Erythroblast (primary cell): ENCODE results near the gene NEO1.

Experiments used
- GATA1 ChIP-seq: IDR thresholded peaks from 2 replicates; pipeline ENCODE4 v1.6.1; 2011; ENCODE audit warnings: low read depth, mild to moderate bottlenecking, control low read depth, low read length, moderate library complexity
- POLR2A ChIP-seq: IDR thresholded peaks from 2 replicates; pipeline ENCODE4 v1.6.1; 2011; ENCODE audit warnings: mild to moderate bottlenecking, low read length

GRCh38 chr15:73058437-73058836 is 6.2 kb downstream of the NEO1 start:
- no peak for TF ChIP-seq POLR2A
- no peak for TF ChIP-seq GATA1
